PFSK-1 (cell line): ENCODE results near the gene AMHR2.
A peak's percentile ranks its signal among the peaks of the same experiment; 100 is the strongest.

Experiments used
- FOXP2 ChIP-seq: optimal IDR thresholded peaks from 2 replicates; pipeline ENCODE3; 2011; ENCODE audit warnings: borderline replicate concordance, control low read depth, inconsistent platforms; ENCODE audit not compliant: insufficient read depth; ENCODE audit errors: extremely low read length, extremely low read depth
- POLR2AphosphoS5 ChIP-seq: IDR thresholded peaks from 2 replicates; pipeline ENCODE4 v1.6.1; 2012; ENCODE audit warnings: low read depth, mild to moderate bottlenecking, control low read depth, low read length, moderate library complexity
- SIN3A ChIP-seq: IDR thresholded peaks from 2 replicates; pipeline ENCODE4 v1.6.1; 2012; ENCODE audit warnings: mild to moderate bottlenecking, low read length, moderate library complexity, borderline replicate concordance; ENCODE audit not compliant: insufficient read depth
- TAF1 ChIP-seq: IDR thresholded peaks from 2 replicates; pipeline ENCODE4 v1.6.1; 2012; ENCODE audit warnings: low read length, control low read depth, borderline replicate concordance; ENCODE audit not compliant: insufficient read depth
- TF ChIP-seq, protein P1 (sequence below), 2 experiments: IDR thresholded peaks; 2 replicates each; pipeline versions ENCODE4 v1.6.1 to v1.8.0; 2011 to 2012; ENCODE audit warnings: low read depth in 2 of 2, low read length in 2 of 2, control low read depth in 1 of 2, inconsistent platforms in 1 of 2, mild to moderate bottlenecking in 1 of 2, moderate library complexity in 1 of 2; ENCODE audit not compliant: insufficient read depth in 1 of 2

AMHR2 gene

DNA sequence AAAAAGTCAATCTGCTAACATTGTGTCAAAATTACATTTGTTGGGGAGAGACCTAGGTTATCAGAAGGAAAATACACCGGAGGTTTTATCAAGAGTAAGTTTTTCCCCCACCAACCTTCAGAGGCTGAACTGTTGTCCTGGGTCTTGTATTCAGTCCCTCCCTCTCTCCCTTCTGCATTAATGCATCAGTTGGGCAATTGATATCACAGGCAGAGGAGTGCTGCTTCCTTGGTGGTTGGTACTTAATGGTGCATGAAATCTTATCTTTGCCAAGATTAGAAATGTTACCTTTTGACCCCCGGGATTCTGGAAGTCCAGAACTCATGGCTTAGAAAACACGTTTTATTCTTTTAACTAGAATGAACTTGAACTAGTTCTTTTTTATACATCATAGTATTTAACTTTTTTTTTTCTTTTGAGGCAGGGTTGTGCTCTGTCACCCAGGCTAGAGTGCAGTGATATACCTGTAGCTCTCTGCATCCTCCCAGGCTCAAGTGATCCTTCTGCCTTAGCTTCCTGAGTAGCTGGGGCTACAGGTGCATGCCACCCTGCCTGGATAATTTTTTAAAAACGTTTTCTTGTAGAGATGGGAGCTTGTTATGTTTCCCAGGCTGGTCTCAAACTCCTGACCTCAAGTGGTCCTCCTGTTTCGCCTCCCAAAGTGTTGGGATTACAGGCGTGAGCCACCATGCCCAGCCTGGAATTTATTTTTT is 33.2 kb downstream of the AMHR2 start:
- TF ChIP-seq POLR2AphosphoS5 (0 out of 2 replicates have a peak, but pooled peaks have one; percentile 56), FOXP2 (no peak), TAF1 (no peak)

DNA sequence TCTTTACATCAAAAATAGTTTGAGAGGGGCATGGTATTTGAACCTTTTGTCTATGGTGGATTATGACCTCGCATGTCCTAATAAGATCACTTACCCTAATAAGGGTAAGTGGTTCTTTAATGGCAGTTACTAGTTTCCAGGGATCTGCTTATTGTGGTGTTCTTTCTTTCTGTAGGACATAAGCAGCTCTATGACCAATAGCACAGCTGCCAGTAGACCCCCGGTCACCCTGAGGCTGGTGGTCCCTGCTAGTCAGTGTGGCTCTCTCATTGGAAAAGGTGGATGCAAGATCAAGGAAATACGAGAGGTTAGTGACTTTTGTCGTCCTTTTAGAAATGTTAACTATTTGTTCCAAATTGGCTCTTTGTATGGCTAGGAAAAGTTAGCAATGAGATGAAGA is 35.4 kb downstream of the AMHR2 start:
- no peak for TF ChIP-seq SIN3A
- TF ChIP-seq, protein P1, sequence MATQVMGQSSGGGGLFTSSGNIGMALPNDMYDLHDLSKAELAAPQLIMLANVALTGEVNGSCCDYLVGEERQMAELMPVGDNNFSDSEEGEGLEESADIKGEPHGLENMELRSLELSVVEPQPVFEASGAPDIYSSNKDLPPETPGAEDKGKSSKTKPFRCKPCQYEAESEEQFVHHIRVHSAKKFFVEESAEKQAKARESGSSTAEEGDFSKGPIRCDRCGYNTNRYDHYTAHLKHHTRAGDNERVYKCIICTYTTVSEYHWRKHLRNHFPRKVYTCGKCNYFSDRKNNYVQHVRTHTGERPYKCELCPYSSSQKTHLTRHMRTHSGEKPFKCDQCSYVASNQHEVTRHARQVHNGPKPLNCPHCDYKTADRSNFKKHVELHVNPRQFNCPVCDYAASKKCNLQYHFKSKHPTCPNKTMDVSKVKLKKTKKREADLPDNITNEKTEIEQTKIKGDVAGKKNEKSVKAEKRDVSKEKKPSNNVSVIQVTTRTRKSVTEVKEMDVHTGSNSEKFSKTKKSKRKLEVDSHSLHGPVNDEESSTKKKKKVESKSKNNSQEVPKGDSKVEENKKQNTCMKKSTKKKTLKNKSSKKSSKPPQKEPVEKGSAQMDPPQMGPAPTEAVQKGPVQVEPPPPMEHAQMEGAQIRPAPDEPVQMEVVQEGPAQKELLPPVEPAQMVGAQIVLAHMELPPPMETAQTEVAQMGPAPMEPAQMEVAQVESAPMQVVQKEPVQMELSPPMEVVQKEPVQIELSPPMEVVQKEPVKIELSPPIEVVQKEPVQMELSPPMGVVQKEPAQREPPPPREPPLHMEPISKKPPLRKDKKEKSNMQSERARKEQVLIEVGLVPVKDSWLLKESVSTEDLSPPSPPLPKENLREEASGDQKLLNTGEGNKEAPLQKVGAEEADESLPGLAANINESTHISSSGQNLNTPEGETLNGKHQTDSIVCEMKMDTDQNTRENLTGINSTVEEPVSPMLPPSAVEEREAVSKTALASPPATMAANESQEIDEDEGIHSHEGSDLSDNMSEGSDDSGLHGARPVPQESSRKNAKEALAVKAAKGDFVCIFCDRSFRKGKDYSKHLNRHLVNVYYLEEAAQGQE (IDR thresholded peaks at IDR 0.05; ENCODE audit: insufficient read depth in 1 of 2, low read depth in 2 of 2, low read length in 2 of 2), result no peak
- TF ChIP-seq POLR2AphosphoS5, result no peak
- TF ChIP-seq FOXP2, result no peak
- no peak for TF ChIP-seq TAF1

DNA sequence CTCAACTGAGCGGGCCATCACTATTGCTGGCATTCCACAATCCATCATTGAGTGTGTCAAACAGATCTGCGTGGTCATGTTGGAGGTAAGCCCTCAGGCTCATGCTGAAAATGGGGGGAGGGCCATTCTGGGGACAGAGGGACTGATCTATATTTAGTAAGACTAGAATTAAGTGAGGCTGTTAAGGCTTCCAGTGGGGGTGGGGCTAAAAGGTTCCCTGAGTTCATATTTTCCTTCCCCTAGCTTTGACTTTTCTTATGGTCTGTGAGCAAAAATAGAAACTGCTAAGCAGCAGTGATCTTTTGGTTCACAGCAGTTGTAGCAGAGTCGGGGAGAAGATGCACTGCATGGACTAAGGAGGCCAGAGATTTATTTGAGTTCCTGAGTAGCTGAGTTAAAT is 37.4 kb downstream of the AMHR2 start:
- TF ChIP-seq SIN3A (no peak), POLR2AphosphoS5 (no peak; the same call in 1 of the 2 replicates), FOXP2 (no peak), TAF1 (no peak)
- TF ChIP-seq, protein P1 (IDR thresholded peaks at IDR 0.05; ENCODE audit: insufficient read depth in 1 of 2, low read depth in 2 of 2, low read length in 2 of 2), result no peak

DNA sequence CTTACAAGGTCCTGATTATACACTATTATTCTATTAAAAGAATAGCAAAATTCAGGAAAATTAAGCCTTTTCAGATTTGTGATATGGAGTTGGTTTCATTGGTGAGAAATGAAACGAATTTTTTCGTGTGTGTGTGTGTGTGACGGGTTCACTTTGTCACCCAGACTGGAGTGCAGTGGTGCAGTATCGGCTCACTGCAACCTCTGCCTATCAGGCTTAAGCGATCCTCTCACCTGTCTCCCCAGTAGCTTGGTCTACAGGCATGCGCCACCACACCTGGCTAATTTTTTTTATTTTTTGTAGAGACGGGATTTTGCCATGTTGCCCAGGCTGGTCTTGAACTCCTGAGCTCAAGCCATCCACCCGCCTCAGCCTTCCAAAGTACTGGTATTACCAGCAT is 37.9 kb downstream of the AMHR2 start:
- TF ChIP-seq SIN3A, result no peak

DNA sequence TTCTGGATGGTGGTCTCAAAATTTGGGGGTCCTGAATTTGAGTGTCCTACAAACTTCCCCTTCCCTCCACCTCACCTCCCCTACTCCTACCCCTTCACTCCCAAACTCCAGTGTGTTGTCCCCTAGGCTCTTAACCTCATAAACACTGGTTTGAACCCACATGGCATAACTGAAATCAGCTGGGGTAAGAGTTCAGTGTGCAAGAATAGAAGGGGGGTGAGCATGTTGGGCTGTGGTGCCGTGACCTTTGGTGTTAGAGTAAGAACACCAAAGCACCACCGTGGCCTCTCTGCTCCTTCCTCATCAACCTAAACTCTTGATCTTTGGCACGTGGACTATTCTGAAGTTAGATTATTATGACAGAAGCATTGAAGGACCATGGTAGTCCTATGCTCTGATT is 39.3 kb downstream of the AMHR2 start:
- TF ChIP-seq POLR2AphosphoS5, result no peak
- no peak for TF ChIP-seq FOXP2
- no peak for TF ChIP-seq SIN3A
- no peak for TF ChIP-seq TAF1
- TF ChIP-seq, protein P1 (IDR thresholded peaks at IDR 0.05; ENCODE audit: insufficient read depth in 1 of 2, low read depth in 2 of 2, low read length in 2 of 2), result no peak

DNA sequence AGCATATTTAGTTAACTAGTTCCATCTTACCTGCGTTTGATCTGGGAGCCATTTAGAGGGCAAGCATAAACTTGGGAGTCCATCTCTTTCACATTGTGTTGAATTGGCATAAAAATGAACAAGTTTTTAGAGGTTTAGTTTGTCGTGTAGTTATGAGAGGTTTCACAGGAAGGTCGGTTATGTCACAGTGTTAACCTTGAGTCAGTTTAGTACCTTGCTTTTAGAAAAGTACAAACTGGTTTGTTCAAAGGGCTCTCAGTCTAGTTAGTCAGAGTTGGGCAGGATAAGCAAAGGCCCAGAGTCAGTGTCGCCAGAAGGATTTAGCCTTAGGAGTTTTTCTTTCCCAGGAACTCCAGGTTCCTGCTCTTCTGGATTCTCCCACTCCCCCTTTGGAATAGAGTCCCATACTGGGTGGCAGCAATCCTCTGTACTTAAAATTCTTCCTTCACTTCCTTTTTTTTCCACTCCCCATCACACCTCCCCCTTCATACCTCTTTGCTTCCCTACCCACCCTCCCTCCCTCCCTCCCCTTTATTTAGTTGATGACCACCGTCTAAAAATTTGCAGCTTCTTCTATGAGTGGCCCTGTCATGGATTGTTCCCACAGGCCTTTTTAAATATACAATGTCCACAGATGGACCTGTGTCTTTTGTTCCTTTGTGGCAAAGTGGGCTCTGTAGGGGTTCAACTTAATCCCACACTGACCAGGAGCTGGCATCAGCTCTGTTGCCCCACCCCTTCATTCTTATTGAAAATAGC is 40.3 kb downstream of the AMHR2 start:
- no peak for TF ChIP-seq SIN3A
- no peak for TF ChIP-seq TAF1
- no peak for TF ChIP-seq FOXP2
- TF ChIP-seq, protein P1 (IDR thresholded peaks at IDR 0.05; ENCODE audit: insufficient read depth in 1 of 2, low read depth in 2 of 2, low read length in 2 of 2), result no peak
- TF ChIP-seq POLR2AphosphoS5, result peak; percentile 3; the same call in 1 of the 2 replicates
